ENCODE results near the gene DCP1A. TPM values are rescaled to one million over a fixed set of nuclear protein-coding genes. Genes with fewer than 3 reads are reported as not detected.
A peak's percentile ranks its signal among the peaks of the same experiment; 100 is the strongest.
"Not testable (repeated sequence)": the region's sequence is repeated elsewhere in the genome, so short reads cannot be mapped to it uniquely, and the experiment has no call there.

Gene DCP1A
- total RNA-seq, 1 donor from 2014 or later, result 33.8 TPM

GRCh38 chr3:53255775-53256703, 91.3 kb downstream of the DCP1A start, which contains the start of gene TKT:
TKT (minus strand) TSS chr3:53256022; CDS start chr3:53255942, 80 bp downstream.
- TF ChIP-seq CTCF (IDR thresholded peaks at IDR 0.05; ENCODE audit: unreplicated experiment), result no peak
- Mint-ChIP-seq H3K4me1 (ENCODE audit: low read depth) (peaks cover 27% of the 10 kb centered on the region), H3K4me3 (ENCODE audit: low read depth) (peak within 1 kb of the TSS; percentile 90), H3K36me3 (ENCODE audit: insufficient read depth) (peaks cover 1% of the 10 kb centered on the region), H3K9me3 (ENCODE audit: low read depth) (no peaks in the 10 kb centered on the region), H3K27me3 (peaks cover 20% of the 10 kb centered on the region), H3K27ac (peak within 1 kb of the TSS; percentile 95)
- peak; percentile 68 for DNase-seq (ENCODE audit: low spot score, unreplicated experiment)

GRCh38 chr3:53255423-53255774, 91.9 kb downstream of the DCP1A start:
- Mint-ChIP-seq H3K27ac (peak overlapping the region; percentile 95), H3K9me3 (ENCODE audit: low read depth) (no peaks in the 10 kb centered on the region), H3K4me3 (ENCODE audit: low read depth) (peak overlapping the region; percentile 90), H3K27me3 (peaks cover 20% of the 10 kb centered on the region), H3K36me3 (ENCODE audit: insufficient read depth) (peaks cover 1% of the 10 kb centered on the region), H3K4me1 (ENCODE audit: low read depth) (peaks cover 27% of the 10 kb centered on the region)
- TF ChIP-seq CTCF (IDR thresholded peaks at IDR 0.05; ENCODE audit: unreplicated experiment), result no peak
- DNase-seq (ENCODE audit: low spot score, unreplicated experiment), result peak; percentile 15

- TF ChIP-seq CTCF (IDR thresholded peaks at IDR 0.05; ENCODE audit: unreplicated experiment), result no peak
- Mint-ChIP-seq H3K27me3 (peaks cover 20% of the 10 kb centered on the region), H3K36me3 (ENCODE audit: insufficient read depth) (peaks cover 1% of the 10 kb centered on the region), H3K4me3 (ENCODE audit: low read depth) (peak overlapping the region; percentile 90), H3K27ac (peak overlapping the region; percentile 95), H3K9me3 (ENCODE audit: low read depth) (no peaks in the 10 kb centered on the region), H3K4me1 (ENCODE audit: low read depth) (peaks cover 27% of the 10 kb centered on the region)
- DNase-seq (ENCODE audit: low spot score, unreplicated experiment), result peak; percentile 52
Measured at GRCh38 chr3:53254509-53255422, 92.6 kb downstream of the DCP1A start.

- H3K36me3 Mint-ChIP-seq (ENCODE audit: insufficient read depth), result peaks cover 1% of the 10 kb centered on the region
- no peaks in the 10 kb centered on the region for H3K9me3 Mint-ChIP-seq (ENCODE audit: low read depth)
- peak overlapping the region; percentile 95 for H3K27ac Mint-ChIP-seq
Measured at GRCh38 chr3:53253707-53254508, 93.4 kb downstream of the DCP1A start.

GRCh38 chr3:53252947-53253322, 94.4 kb downstream of the DCP1A start:
- not testable (repeated sequence) for DNase-seq (ENCODE audit: low spot score, unreplicated experiment); H3K9me3 Mint-ChIP-seq (ENCODE audit: low read depth); H3K27me3 Mint-ChIP-seq; H3K27ac Mint-ChIP-seq; H3K4me3 Mint-ChIP-seq (ENCODE audit: low read depth); H3K36me3 Mint-ChIP-seq (ENCODE audit: insufficient read depth)
- peaks cover 20% of the 10 kb centered on the region for H3K4me1 Mint-ChIP-seq (ENCODE audit: low read depth)

More at GRCh38 chr3:53253707-53254508, 93.4 kb downstream of the DCP1A start:
- no peak for DNase-seq (ENCODE audit: low spot score, unreplicated experiment)
- Mint-ChIP-seq H3K4me3 (ENCODE audit: low read depth) (peak overlapping the region; percentile 90), H3K4me1 (ENCODE audit: low read depth) (peaks cover 23% of the 10 kb centered on the region), H3K27me3 (peaks cover 14% of the 10 kb centered on the region)
- TF ChIP-seq CTCF (IDR thresholded peaks at IDR 0.05; ENCODE audit: unreplicated experiment), result no peak

Measured in progenitor cell of endocrine pancreas (in vitro differentiated cells).